ENCODE data around the gene PLCXD3. TPM values are rescaled to one million over a fixed set of nuclear protein-coding genes. Genes with fewer than 3 reads are reported as not detected.
"Not testable (repeated sequence)": the region's sequence is repeated elsewhere in the genome, so short reads cannot be mapped to it uniquely, and the experiment has no call there.

PLCXD3 gene
- total RNA-seq, 1 donor from 2014 or later: under 0.01 TPM

GRCh38 chr5:41493490-41494126 lies 16.8 kb downstream of the PLCXD3 start:
- not testable (repeated sequence) for DNase-seq (ENCODE audit: low read depth)

- DNase-seq (ENCODE audit: low read depth): no peak
Measured at GRCh38 chr5:41485533-41485932, 24.9 kb downstream of the PLCXD3 start.

GRCh38 chr5:41482715-41483114 lies 27.7 kb downstream of the PLCXD3 start:
- DNase-seq (ENCODE audit: low read depth): no peak

GRCh38 chr5:41482173-41482572 lies 28.2 kb downstream of the PLCXD3 start:
- DNase-seq (ENCODE audit: low read depth): no peak

- DNase-seq (ENCODE audit: low read depth): not testable (repeated sequence)
Measured at GRCh38 chr5:41471571-41472208, 38.7 kb downstream of the PLCXD3 start.

- no peak for DNase-seq (ENCODE audit: low read depth)
Measured at GRCh38 chr5:41465493-41466171, 44.8 kb downstream of the PLCXD3 start.

GRCh38 chr5:41459557-41459956 lies 50.8 kb downstream of the PLCXD3 start:
- DNase-seq (ENCODE audit: low read depth): no peak

- DNase-seq (ENCODE audit: low read depth): no peak
Measured at GRCh38 chr5:41457094-41457493, 53.3 kb downstream of the PLCXD3 start.

- no peak for DNase-seq (ENCODE audit: low read depth)
Measured at GRCh38 chr5:41452506-41452905, 57.9 kb downstream of the PLCXD3 start.

- DNase-seq (ENCODE audit: low read depth): no peak
Measured at GRCh38 chr5:41447650-41448510, 62.5 kb downstream of the PLCXD3 start.

- DNase-seq (ENCODE audit: low read depth): no peak
Measured at GRCh38 chr5:41445937-41446563, 64.4 kb downstream of the PLCXD3 start.

- DNase-seq (ENCODE audit: low read depth): no peak
Measured at GRCh38 chr5:41435276-41435675, 75.1 kb downstream of the PLCXD3 start.

- no peak for DNase-seq (ENCODE audit: low read depth)
Measured at GRCh38 chr5:41433552-41434181, 76.7 kb downstream of the PLCXD3 start.

- DNase-seq (ENCODE audit: low read depth): no peak
Measured at GRCh38 chr5:41432481-41433253, 77.7 kb downstream of the PLCXD3 start.

- no peak for DNase-seq (ENCODE audit: low read depth)
Measured at GRCh38 chr5:41427505-41427904, 82.9 kb downstream of the PLCXD3 start.

GRCh38 chr5:41425736-41426135 lies 84.7 kb downstream of the PLCXD3 start:
- no peak for DNase-seq (ENCODE audit: low read depth)

- DNase-seq (ENCODE audit: low read depth): no peak
Measured at GRCh38 chr5:41420492-41421067, 89.8 kb downstream of the PLCXD3 start.

- DNase-seq (ENCODE audit: low read depth): no peak
Measured at GRCh38 chr5:41418220-41419031, 92.0 kb downstream of the PLCXD3 start.

GRCh38 chr5:41416336-41416735 lies 94.1 kb downstream of the PLCXD3 start:
- DNase-seq (ENCODE audit: low read depth): no peak
